CD4-positive, alpha-beta memory T cell (primary cell): ENCODE data around the gene FOXA3. TPM values are rescaled to one million over a fixed set of nuclear protein-coding genes. Genes with fewer than 3 reads are reported as not detected.

Source experiments
- CTCF ChIA-PET: fragments of 350-600 bp; sonication (Branson Sonifier 250); formaldehyde crosslinking; loops from one replicate; lab custom pipeline; 2021; ENCODE audit warnings: inconsistent platforms; ENCODE audit not compliant: partially characterized antibody; lab: Charles Lee
- POLR2A ChIA-PET: fragments of 350-600 bp; sonication (Branson Sonifier 250); formaldehyde crosslinking; loops from one replicate; lab custom pipeline; 2021; ENCODE audit not compliant: partially characterized antibody; lab: Charles Lee
- DNase-seq, 5 donors: peaks; one replicate each; pipeline versions ENCODE4 v3.0.0 to v3.0.0-alpha.2; 2020 to 2022; ENCODE audit warnings: mixed read lengths in 1 of 5
- H3K27ac ChIP-seq: one replicate; pipeline ENCODE4 v1.7.0; 2013; ENCODE audit warnings: low read depth, low read length
- H3K27me3 ChIP-seq: 2 replicates; pipeline ENCODE4 v1.7.0; 2013; ENCODE audit warnings: mild to moderate bottlenecking, low read length, moderate library complexity; ENCODE audit not compliant: insufficient read depth
- H3K36me3 ChIP-seq: 2 replicates; pipeline ENCODE4 v1.7.0; 2013; ENCODE audit warnings: mild to moderate bottlenecking, low read length, moderate library complexity; ENCODE audit not compliant: insufficient read depth
- H3K4me1 ChIP-seq: 2 replicates; pipeline ENCODE4 v1.7.0; 2013; ENCODE audit warnings: mild to moderate bottlenecking, low read length, moderate library complexity; ENCODE audit not compliant: insufficient read depth
- H3K4me3 ChIP-seq, 2 donors: one replicate each; pipeline ENCODE4 v1.7.0; 2013; ENCODE audit warnings: low read length in 2 of 2, mild to moderate bottlenecking in 1 of 2
- H3K9me3 ChIP-seq, 2 donors: one replicate each; pipeline ENCODE4 v1.7.0; 2013; ENCODE audit warnings: low read length in 2 of 2, control low read depth in 1 of 2; ENCODE audit not compliant: control insufficient read depth in 1 of 2
- H3K27ac Mint-ChIP-seq, 7 donors: one replicate each; pipeline ENCODE4 v1.8.0; 2020 to 2021; ENCODE audit warnings: mixed read lengths in 7 of 7, mild to moderate bottlenecking in 6 of 7, inconsistent platforms in 3 of 7, moderate library complexity in 3 of 7
- H3K27me3 Mint-ChIP-seq, 2 donors: one replicate each; pipeline ENCODE4 v1.8.0; 2020 to 2021; ENCODE audit warnings: mixed read lengths in 2 of 2
- H3K36me3 Mint-ChIP-seq, 2 donors: one replicate each; pipeline ENCODE4 v1.8.0; 2020 to 2021; ENCODE audit warnings: mixed read lengths in 2 of 2, inconsistent platforms in 1 of 2, mild to moderate bottlenecking in 1 of 2
- H3K4me1 Mint-ChIP-seq, 4 donors: one replicate each; pipeline ENCODE4 v1.8.0; 2020 to 2021; ENCODE audit warnings: mixed read lengths in 4 of 4, mild to moderate bottlenecking in 1 of 4
- H3K4me3 Mint-ChIP-seq, 8 donors: one replicate each; pipeline ENCODE4 v1.8.0; 2020 to 2021; ENCODE audit warnings: mixed read lengths in 8 of 8, mild to moderate bottlenecking in 7 of 8, moderate library complexity in 6 of 8, inconsistent platforms in 3 of 8
- H3K9me3 Mint-ChIP-seq, 8 donors: one replicate each; pipeline ENCODE4 v1.8.0; 2020 to 2021; ENCODE audit warnings: mixed read lengths in 8 of 8, mild to moderate bottlenecking in 5 of 8, inconsistent platforms in 3 of 8, moderate library complexity in 1 of 8
- intact Hi-C: fragments of 100-400 bp; cut with micrococcal nuclease; formaldehyde crosslinking; loops from one replicate; pipeline ENCODE4 v1.15.1; 2023
- polyA plus RNA-seq, 2 donors: library from polyadenylated mRNA; unstranded; fragments of 300-500 nt; fragmentation: Illumina TruSeq; gene quantifications; one replicate each; pipeline ENCODE4 v1.2.3, GENCODE V29; 2021
- total RNA-seq, 2 experiments: library from RNA; stranded (reverse); gene quantifications; one replicate each; pipeline ENCODE4 v1.2.3, GENCODE V29; 2021

Gene FOXA3
- total and polyA plus RNA-seq, 4 experiments from 2014 or later: not detected

DNA sequence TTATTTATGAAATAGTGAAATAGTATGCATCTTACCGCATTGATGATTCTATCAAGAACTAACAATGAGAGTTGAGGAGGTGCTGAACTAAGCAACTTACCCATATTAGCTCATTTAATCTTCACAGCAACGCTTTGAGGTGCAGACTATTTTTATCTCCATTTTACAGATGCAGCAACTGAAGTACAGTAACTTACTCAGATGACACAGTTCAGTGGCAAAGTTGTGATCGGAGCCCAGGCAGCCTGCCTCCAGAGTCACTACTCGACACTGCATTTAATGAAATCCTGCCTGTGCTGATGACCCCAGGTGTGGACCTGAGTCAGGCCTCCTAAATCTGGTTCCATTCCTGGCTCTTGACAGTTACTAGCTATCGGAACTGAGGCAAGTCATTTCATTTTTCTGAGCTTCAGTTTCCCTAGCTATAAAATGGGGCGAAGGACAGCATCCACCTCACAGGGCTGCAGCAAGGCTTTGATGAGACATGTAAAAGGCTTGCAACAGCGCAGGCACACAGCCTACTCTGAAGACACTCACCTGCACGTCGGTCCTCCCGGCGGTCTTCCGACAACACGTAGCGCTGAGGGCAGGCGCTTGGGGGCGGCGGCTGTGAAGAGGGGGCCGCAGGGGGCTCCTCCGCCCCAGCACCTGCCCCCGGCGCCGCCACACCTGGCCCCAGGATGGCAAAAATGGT is 36.8 kb downstream of the FOXA3 start:
- H3K27me3 Mint-ChIP-seq: no peaks in the 10 kb centered on the region
- peaks cover 9 to 32% (median 12%) of the 10 kb centered on the region in 4 donors for H3K4me1 Mint-ChIP-seq
- Histone ChIP-seq H3K4me3 (no peak overlapping the region), H3K27ac (no peak overlapping the region), H3K4me1 (peaks cover 19% of the 10 kb centered on the region), H3K27me3 (no peaks in the 10 kb centered on the region), H3K9me3 (no peaks in the 10 kb centered on the region), H3K36me3 (peaks cover 8% of the 10 kb centered on the region)
- peaks cover 13 to 27% of the 10 kb centered on the region in 2 donors for H3K36me3 Mint-ChIP-seq
- H3K4me3 Mint-ChIP-seq: peak overlapping the region; percentile 12 to 75 (median 60)
- CTCF ChIA-PET: interaction anchor here (2.9 kb wide), 1 partner anchor 37 kb away, joined by 14 read pairs; the partner anchor contains the start of gene FOXA3
- H3K9me3 Mint-ChIP-seq: peaks cover 0 to 4% (median 0%) of the 10 kb centered on the region in 8 donors
- POLR2A ChIA-PET: interaction anchor here (0.8 to 4.7 kb wide), 3 partner anchors 14 to 38 kb away, joined by 3 to 83 read pairs (median 4); partner anchors contain the start of genes IRF2BP1 and SYMPK
- no peak for DNase-seq
- H3K27ac Mint-ChIP-seq: peak overlapping the region in 4 of 7 donors; percentile 18 to 59 (median 28)
- intact Hi-C loops: loop anchor here (5.0 kb wide), 1 partner anchor 116 kb away; no protein-coding TSS in a partner anchor

DNA sequence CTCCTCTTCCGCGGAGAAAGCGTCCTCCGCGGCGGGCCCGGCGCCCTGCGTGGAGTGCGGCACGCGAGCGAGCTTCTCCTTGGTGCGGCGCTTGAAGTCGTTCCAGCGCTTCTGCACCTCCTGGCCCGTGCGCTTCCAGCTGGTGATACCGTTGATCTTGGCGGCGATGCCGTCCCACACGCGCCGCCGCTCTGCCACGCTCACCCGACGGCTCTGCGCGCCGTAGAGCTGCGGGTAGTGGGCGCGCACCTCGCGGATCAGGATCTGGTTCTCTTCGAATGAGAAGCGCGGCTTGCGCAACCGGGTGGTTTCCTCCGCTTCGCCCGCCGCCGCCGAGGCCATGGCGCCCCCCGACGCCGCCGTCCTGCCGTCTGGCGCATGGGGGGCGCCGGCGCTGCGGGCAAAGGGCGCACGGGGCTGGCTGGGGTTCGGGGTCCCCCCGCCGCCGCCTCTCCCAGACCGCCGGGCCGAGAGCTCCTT is 37.3 kb downstream of the FOXA3 start:
- CTCF ChIA-PET: interaction anchor here (1.0 to 2.9 kb wide), 3 partner anchors 9 to 37 kb away, joined by 3 to 14 read pairs (median 8); partner anchors contain the start of gene FOXA3

DNA sequence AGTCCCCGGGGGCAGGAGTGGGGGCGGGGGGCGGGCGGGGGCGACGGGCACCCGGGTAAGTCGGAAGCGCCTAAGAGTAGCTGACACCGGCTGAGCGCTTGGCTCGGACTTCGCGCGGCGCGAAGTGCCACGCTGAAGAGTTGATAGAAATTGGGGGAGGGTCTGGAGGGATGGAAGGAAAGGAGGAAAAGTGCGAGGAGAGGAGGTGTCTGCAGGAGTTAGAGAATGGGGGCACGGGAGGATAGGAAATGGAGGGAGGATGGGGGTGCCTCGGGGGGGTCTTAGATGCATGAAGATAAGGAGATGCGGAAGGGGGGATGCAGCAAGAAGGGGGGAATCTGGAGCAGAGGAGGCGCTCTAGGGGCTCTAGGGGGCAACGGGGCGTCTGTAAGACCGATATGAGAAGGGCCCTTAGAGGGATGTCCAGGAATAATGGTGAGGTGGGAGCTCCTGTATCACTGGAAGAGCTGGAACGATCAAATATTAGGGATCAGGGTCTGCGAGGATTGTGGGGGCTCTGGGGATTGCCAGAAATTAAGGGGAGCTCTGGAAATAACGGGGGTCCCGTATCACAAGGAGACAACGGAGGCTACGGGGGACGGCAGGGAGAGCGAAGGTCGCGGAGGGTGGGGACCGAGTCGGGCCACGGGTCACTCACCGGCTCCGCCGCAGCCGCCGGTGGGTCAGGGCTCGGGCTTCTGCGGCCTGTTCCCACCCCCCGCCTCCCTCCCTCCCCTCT is 38.0 kb downstream of the FOXA3 start, which contains the start of gene MYPOP:
TSS of gene MYPOP (minus strand) at position 702 of the 739 bp plus-strand sequence. CDS start 840 bp downstream, outside the sequence.
- no peaks in the 10 kb centered on the region for H3K9me3 ChIP-seq
- Mint-ChIP-seq H3K4me1 (peaks cover 9 to 32% (median 12%) of the 10 kb centered on the region in 4 donors), H3K27me3 (no peaks in the 10 kb centered on the region), H3K27ac (peak within 1 kb of the TSS; percentile 88 to 96 (median 95)), H3K4me3 (peak within 1 kb of the TSS; percentile 94 to 98 (median 96)), H3K9me3 (peaks cover 0 to 4% (median 0%) of the 10 kb centered on the region in 8 donors), H3K36me3 (peaks cover 13 to 27% of the 10 kb centered on the region in 2 donors)
- H3K27ac ChIP-seq: peak within 1 kb of the TSS; percentile 79
- peak within 1 kb of the TSS; percentile 86 to 90 for H3K4me3 ChIP-seq
- peaks cover 19% of the 10 kb centered on the region for H3K4me1 ChIP-seq
- POLR2A ChIA-PET: interaction anchor here (0.6 to 4.7 kb wide), 14 partner anchors 10 to 725 kb away, joined by 3 to 83 read pairs (median 6); partner anchors contain the start of genes CCDC61, FOXA3, GIPR and IRF2BP1
- peaks cover 8% of the 10 kb centered on the region for H3K36me3 ChIP-seq
- H3K27me3 ChIP-seq: no peaks in the 10 kb centered on the region
- CTCF ChIA-PET: interaction anchor here (1.0 to 2.9 kb wide), 9 partner anchors 10 to 123 kb away, joined by 3 to 14 read pairs (median 5); partner anchors contain the start of genes FOXA3 and IRF2BP1
- intact Hi-C loops: loop anchor here (1.0 to 5.0 kb wide), 6 partner anchors 16 to 495 kb away; partner anchors contain the start of genes CCDC61, IRF2BP1, POLR1G and SYMPK
- DNase-seq: no peak

More for the DNA sequence above, 37.3 kb downstream of the FOXA3 start:
- H3K27me3 ChIP-seq: no peaks in the 10 kb centered on the region
- H3K9me3 ChIP-seq: no peaks in the 10 kb centered on the region
- no peaks in the 10 kb centered on the region for H3K27me3 Mint-ChIP-seq
- H3K4me1 ChIP-seq: peaks cover 19% of the 10 kb centered on the region
- H3K4me3 Mint-ChIP-seq: peak overlapping the region in 5 of 8 donors; percentile 31 to 59 (median 49)
- peak overlapping the region in 1 of 7 donors; percentile 88 for H3K27ac Mint-ChIP-seq
- peaks cover 13 to 27% of the 10 kb centered on the region in 2 donors for H3K36me3 Mint-ChIP-seq
- H3K9me3 Mint-ChIP-seq: peaks cover 0 to 4% (median 0%) of the 10 kb centered on the region in 8 donors
- POLR2A ChIA-PET: interaction anchor here (0.6 to 4.7 kb wide), 7 partner anchors 9 to 701 kb away, joined by 3 to 83 read pairs (median 8); partner anchors contain the start of genes CCDC61 and IRF2BP1
- no peak overlapping the region for H3K4me3 ChIP-seq
- peaks cover 9 to 32% (median 12%) of the 10 kb centered on the region in 4 donors for H3K4me1 Mint-ChIP-seq
- H3K27ac ChIP-seq: peak overlapping the region; percentile 79
- peak in 4 of 5 donors; percentile 22 to 60 (median 26) for DNase-seq
- intact Hi-C loops: loop anchor here (5.0 kb wide), 1 partner anchor 116 kb away; no protein-coding TSS in a partner anchor
- H3K36me3 ChIP-seq: peaks cover 8% of the 10 kb centered on the region

DNA sequence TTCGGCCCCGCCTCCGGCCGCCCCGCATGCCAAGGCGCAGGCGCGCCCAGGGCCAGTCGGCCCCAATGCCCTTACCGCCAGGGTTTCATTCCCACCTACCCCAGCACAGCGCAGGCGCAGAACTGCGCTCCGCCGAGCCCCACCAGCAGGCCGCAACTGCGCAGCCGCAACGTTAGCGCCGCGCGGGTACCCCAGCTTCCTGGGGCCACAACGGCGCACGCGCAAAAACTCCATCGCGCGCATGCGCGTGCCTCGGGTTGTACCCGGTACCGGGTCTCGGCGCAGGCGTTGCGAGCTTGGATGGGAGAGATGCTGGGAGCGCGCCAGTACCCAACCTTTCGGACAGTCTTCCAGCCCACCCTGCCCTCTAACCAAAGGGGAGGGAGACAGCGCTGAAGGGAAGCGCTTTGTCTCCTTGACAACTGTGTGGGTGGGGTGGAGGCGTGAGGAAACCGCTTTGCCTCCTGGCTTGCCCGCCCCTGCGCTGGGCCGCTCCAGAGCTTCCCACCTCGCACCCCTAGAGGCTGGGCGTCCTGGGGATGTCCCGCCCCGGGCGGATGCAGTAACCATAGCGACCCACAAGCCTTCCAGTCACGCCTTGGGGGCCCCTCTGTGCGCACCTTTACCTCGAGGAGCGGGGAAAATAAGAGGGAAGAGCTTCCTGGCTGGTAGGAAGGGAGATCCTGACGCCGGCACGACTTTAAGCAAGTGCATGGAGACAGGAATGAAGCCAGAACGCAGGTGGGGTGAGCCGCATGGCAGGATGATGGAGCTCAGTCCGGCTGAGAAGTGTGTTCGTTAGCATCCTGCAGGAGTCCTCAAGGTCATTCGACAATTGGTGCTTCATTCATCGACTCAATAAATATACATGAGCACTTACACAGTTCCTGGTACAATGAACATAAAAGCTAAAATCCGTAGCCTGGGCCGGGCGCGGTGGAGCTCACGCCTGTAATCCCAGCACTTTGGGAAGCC is 38.8 kb downstream of the FOXA3 start:
- peak overlapping the region; percentile 86 to 90 for H3K4me3 ChIP-seq
- peaks cover 0 to 4% (median 0%) of the 10 kb centered on the region in 8 donors for H3K9me3 Mint-ChIP-seq
- peaks cover 5% of the 10 kb centered on the region for H3K36me3 ChIP-seq
- peaks cover 19% of the 10 kb centered on the region for H3K4me1 ChIP-seq
- H3K27me3 ChIP-seq: no peaks in the 10 kb centered on the region
- H3K4me3 Mint-ChIP-seq: peak overlapping the region; percentile 83 to 97 (median 95)
- intact Hi-C loops: loop anchor here (1.0 to 5.0 kb wide), 6 partner anchors 17 to 496 kb away; partner anchors contain the start of genes CCDC61, IRF2BP1, POLR1G and SYMPK
- peaks cover 9 to 32% (median 12%) of the 10 kb centered on the region in 4 donors for H3K4me1 Mint-ChIP-seq
- peaks cover 13 to 27% of the 10 kb centered on the region in 2 donors for H3K36me3 Mint-ChIP-seq
- peak; percentile 97 to 100 (median 100) for DNase-seq
- POLR2A ChIA-PET: interaction anchor here (0.6 to 4.7 kb wide), 16 partner anchors 11 to 725 kb away, joined by 3 to 83 read pairs (median 4); partner anchors contain the start of genes CCDC61, FOXA3, GIPR and IRF2BP1
- no peaks in the 10 kb centered on the region for H3K9me3 ChIP-seq
- CTCF ChIA-PET: interaction anchor here (0.7 to 2.9 kb wide), 11 partner anchors 11 to 133 kb away, joined by 3 to 14 read pairs (median 4); partner anchors contain the start of genes FOXA3 and IRF2BP1
- H3K27ac ChIP-seq: peak overlapping the region; percentile 79
- peak overlapping the region; percentile 83 to 96 (median 95) for H3K27ac Mint-ChIP-seq
- H3K27me3 Mint-ChIP-seq: no peaks in the 10 kb centered on the region

DNA sequence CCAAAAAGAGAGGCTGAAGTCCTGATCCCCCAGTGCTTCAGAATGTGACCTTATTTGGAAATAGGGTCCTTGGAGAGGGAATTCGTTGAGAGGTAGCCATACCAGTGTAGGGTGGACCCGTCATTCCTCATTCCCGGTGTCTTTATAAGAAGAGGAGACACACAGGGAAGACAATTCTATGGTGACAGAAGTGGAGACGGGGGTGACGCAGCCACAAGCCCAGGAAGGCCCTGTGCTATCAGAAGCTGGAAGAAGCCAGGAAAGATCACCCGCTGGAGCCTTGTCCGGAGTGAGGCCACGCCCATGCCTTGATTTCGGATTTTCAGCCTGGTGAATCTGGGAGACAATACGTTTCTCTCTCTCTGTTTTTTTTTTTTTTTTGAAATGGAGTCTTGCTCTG is 40.9 kb downstream of the FOXA3 start:
- intact Hi-C loops: no loop called here

More for the DNA sequence above, 40.9 kb downstream of the FOXA3 start:
- Histone ChIP-seq H3K27me3 (no peaks in the 10 kb centered on the region), H3K4me1 (peaks cover 19% of the 10 kb centered on the region), H3K36me3 (no peaks in the 10 kb centered on the region), H3K27ac (no peak overlapping the region), H3K4me3 (no peak overlapping the region), H3K9me3 (no peaks in the 10 kb centered on the region)
- Mint-ChIP-seq H3K27me3 (peaks cover 7 to 9% of the 10 kb centered on the region in 2 donors), H3K4me3 (no peak overlapping the region), H3K4me1 (peaks cover 9 to 29% (median 11%) of the 10 kb centered on the region in 4 donors), H3K9me3 (peaks cover 0 to 4% (median 0%) of the 10 kb centered on the region in 8 donors), H3K36me3 (peaks cover 6 to 14% of the 10 kb centered on the region in 2 donors), H3K27ac (peak overlapping the region in 1 of 7 donors; percentile 52)
- ChIA-PET POLR2A (no interaction called here), CTCF (no interaction called here)
- DNase-seq: no peak
